HG03354 (cell line): ENCODE results near the gene HAP1.
"Not testable (repeated sequence)": the region's sequence is repeated elsewhere in the genome, so short reads cannot be mapped to it uniquely, and the experiment has no call there.

ENCODE experiments used
- ATAC-seq: cut with Tn5 transposase; IDR thresholded peaks from one replicate; pipeline ENCODE4 v1.9.1; 2021; ENCODE audit warnings: mild to moderate bottlenecking; ENCODE audit not compliant: unreplicated experiment, poor library complexity, severe bottlenecking

Gene HAP1

DNA sequence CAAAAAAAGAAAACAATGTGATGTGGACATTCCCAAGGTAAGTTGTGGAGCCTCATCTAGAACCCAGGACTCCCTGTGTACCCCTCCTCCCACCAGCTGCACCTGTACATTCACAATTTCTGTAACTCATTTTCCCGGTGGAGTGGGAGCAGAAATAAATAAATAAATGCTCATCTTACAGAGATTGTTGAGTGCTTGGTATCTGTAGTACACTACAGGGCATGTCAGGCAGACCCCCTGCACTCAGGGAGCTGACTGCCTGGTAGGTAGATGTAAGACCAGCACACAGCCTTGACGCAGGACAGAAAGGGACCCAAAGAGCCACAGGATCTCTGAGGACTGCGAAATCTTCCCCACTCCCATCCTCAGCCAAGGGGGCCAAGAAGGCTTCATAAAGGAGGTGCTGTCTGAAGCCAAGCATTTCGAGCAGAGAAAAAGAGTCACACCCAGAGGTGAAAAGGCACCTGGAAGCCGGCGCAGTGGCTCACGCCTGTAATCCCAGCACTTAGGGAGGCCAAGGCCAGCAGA lies 39.2 kb downstream of the HAP1 start:
- ATAC-seq, result no peak

DNA sequence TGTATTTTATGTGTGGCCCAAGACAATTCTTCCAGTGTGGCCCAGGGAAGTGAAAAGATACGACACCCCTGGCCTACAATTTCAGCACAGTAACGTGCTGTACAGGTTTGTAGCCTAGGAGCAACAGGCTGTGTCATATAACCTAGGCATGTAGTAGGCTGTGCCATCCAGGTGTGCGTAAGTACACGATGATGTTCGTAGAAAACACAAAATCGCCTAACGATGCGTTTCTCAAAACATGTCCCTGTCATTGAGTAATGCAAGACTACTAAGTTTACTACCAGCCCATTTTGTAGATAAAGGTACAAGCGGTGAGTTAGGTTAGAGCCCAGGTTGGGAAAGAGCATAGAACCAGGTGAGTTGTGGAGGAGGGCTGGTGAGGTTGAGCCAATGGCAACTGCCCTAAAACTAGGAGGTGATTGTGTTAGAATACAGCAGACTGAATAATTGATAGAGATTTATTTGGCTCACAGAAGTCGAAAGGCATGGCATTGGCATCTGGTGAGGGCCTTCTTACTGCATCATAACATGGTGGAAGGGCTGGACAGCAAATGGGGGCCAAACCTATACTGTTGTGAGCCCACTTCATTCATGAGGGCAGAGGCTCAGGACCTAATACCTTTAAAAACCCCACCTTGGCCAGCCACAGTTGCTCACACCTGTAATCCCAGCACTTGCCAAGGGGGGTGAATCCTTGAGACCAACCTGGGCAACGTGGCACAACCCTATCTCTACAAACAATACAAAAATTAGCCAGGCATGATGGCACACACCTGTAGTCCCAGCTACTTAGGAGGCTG lies 41.5 kb downstream of the HAP1 start:
- ATAC-seq, result no peak

DNA sequence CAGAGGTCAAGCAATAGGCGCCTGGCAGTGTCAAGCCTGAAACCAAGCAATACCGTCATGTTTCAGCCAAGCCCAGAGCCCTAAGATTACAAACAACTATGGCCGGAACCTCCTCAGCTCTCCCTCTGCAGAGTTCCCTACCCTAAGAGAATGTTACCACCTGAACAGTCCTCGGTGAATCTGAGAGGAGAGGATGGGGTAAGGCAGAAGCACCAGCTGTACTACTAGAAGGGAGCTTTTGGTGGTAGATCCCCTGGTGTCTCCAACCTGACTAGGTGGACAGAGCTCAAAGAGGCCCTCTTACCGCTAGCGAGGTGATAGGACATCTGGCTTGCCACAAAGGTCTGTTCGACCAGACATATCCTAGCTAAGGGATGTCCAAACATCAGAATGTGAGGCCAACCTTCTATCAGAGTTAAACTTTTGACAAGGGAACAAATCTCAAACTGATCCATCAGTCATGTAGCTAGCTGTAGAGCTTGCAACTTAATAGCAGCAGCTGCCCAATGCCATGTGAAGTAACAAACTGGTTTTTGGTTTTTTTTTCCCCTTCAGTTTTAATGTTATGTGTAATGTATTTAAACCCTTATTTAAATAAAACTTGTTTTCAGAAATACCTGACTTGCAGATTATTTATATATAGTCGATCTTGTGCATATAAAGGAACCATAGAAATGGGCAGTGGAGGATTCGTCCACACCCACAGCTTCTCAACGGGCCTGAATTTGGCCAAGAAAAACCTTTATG lies 43.2 kb downstream of the HAP1 start:
- ATAC-seq, result no peak

DNA sequence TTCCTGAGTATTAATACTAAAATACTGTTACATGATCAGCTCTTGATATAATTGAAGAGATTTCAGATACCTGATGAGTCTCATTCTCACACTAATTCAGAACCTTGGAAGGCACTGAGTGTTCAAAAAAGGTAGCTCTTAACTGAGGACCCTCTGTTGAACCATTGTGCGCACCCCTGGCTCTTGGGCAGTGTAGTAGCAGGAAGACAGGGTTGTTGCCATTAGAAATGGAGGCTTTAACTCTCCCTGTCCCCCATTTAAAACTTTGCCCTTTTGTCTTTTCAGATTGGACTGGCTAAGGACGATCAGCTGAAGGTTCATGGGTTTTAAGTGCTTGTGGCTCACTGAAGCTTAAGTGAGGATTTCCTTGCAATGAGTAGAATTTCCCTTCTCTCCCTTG lies 43.9 kb downstream of the HAP1 start:
- no peak for ATAC-seq

DNA sequence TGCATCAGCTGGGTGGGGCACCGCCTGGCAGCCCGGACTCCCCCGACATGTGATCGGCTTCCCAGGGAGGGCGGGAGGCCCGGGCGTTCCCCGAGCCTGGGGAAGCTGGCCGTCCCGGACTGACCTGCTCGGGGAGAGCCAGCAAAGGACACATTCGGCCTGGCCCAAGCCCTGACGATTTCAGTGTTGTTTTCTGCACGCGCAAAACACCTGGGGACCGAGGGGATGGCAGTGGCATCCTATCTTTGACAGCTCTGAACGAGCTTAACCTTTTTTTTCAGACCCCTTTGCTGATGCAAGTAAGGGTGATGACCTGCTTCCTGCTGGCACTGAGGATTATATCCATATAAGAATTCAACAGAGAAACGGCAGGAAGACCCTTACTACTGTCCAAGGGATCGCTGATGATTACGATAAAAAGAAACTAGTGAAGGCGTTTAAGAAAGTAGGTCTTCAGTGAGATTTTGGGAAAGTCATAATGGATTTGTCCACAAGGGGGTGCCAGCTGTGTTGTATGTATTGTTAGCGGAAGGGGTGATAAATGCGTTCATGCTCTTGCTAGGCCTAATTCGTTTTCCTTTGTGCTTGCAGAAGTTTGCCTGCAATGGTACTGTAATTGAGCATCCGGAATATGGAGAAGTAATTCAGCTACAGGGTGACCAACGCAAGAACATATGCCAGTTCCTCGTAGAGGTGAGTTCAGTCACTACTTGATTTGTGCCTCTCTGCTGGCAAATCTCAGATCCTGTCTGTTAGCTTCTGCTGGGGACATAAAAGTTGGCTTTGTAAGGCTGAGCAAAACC lies 44.7 kb downstream of the HAP1 start:
- ATAC-seq, result no peak

DNA sequence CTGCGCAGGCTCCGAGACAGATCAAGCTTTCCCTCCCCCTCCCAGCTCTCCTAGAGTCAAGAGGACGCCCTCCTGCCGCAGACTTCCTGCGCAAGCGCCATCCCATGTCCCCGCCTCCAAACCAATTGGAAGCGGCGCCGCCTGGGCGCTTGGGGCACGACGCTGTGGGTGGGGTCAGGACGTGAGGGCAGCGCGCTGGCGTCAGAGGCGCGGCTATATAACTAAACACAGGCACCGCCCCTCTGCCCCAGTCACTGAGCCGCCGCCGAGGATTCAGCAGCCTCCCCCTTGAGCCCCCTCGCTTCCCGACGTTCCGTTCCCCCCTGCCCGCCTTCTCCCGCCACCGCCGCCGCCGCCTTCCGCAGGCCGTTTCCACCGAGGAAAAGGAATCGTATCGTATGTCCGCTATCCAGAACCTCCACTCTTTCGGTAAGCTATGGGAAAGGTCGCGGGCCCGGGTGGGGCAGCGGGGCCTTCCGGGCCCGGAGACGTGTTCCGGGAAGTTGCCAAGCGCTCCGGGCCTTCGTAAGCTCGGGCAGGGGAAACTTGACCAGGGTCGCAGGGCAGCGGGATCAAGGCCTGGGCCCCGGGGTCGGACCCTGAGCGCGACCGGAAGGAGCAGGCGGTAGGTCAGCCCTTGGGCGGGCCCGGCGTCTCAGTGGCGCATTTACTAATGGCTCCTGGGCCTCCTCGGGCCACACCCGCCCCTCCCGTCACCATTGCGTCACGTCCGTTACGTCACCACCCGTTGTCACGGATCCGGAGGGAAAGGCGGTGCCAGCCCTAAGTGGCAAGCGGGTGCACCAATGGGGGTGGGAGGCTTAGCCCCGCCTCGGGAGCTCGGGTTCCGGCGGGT lies 45.6 kb downstream of the HAP1 start, which contains the start of gene EIF1:
EIF1 (plus strand) TSS at position 245 of the 856 bp plus-strand sequence; CDS start at position 399, 154 bp downstream.
- peak; percentile 74 for ATAC-seq

DNA sequence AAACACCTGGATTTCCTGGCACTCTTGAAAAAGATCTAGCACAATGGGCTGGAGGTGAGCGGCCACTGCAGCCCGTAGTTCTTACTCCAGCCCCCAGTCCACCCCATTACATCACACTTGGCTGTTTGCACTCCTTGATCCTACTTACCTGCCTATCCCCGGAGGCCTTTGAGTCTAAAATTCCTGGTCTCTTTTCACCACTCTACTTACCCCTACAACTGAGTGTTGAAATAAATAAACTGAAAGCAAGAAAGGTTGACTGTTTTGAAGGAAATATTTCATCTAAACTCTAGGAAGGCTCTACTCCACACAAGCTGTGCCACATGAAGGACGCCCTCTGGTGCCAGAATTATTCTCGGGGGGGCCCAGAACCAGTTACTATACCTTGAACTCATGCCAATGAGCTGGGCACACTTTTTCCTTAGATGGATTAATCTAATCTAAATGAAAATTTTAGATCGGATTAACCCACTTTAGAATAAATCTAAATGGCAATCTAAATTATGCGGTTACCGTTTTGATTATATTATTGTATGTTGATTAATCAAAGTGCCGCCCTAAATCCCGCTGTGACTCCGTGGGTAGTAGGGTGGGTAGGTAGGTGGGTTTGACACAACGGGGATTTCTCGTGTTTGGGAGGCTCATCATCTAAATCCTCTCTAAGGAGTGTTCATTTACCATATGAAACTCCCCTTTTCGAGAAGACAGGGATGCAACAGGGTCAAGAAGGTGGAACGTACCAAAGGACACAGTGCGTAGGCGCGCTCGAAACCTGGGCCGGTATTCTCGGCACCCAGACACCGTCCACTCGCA lies 46.4 kb downstream of the HAP1 start:
- ATAC-seq, result peak; percentile 22

DNA sequence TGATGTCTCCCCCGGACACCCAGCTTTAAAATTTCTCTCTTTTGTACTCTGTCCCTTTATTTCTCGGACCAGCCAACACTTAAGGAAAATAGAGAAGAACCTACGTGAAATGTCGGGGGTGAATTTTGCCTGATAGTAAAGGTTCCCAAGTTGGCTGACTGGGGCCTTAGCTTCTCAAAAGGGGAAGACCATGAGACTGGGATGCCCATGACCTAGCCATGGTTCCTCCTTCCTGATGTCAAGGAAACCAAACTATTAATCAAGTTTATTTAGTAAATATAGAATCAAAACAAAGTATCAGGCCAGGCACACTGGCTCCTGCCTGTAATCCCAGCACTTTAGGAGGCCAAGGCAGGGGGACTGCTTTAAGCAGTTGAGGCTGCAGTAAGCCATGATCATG lies 48.2 kb downstream of the HAP1 start:
- ATAC-seq, result no peak

DNA sequence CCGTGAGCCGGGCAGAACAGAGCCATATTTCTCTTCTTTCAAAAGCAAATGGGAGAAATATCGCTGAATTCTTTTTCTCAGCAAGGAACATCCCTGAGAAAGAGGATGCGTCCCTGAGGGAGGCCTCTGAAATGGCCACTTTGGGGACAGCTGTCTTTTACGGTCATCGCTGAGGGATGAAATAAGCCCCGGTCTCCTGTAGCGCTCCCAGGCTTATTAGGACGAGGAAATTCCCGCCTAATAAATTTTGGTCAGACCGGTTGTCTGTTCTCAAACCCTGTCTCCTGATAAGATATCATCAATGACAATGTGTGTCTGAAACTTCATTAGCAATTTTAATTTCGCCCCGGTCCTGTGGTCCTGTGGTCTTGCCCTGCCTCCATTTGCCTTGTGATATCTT lies 48.7 kb downstream of the HAP1 start:
- ATAC-seq, result not testable (repeated sequence)

DNA sequence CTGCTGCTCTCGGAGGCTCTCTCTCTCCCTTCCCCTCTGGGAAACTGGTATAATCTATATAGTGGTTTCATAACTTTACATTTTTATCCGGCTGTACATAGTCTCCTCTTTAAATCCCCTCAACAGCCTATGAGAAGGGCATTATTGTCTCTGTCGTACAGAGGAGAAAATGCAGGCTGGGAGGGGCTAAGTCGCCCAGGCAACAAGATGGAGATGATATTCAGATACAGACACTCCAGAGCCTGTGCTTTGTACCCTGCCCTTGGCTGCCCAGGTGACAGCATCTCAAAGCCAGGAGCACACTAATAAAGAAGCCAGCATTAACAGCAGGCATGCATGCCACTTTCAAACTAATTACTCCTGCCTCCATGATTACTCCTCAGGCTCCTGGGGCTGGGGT lies 50.4 kb downstream of the HAP1 start:
- no peak for ATAC-seq

DNA sequence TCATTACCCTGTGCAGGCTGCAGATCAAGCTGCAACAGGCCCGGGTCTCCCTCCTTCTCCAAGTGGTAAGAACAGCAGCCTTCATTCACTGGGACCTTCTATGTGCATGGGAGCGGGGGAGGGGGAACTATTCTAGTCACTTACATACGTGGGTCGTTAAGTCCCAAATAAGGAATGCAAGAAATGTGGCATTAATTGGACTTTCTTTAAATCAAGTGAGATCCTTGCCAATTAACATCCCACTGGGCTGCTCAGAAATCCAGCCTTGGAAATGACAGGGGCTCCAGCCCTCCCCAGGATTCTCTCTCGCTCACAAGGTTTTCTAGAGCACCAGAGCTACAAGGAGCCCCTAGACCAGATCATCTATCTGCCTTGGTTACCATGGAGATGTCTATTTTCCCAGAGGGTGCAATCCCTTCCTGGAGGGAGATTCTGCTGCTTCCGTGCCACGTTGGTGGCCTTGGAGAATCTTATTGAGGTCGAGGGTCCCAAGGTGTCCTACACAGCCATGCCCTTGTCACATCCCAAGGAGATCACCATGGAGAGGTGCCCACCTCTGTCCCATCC lies 50.9 kb downstream of the HAP1 start:
- no peak for ATAC-seq

DNA sequence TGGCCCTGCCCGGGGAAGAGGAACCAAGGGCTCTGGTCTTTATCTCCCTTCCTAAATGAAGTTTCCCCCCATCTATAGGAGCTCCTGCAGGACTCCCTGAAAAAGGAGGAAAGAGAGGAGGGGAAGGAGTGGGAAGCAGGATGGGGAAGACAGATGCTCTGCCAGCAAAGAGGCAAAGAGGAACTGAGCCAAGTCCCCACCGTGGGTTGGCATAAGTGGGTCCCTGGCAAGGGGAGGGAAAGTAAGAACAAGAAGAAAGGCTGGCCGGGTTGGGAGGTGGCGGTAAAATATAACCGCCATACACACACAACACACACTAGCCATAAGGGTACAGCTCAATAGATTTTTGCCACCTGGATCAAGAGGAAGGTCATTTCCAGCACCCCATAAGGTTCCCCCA lies 51.8 kb downstream of the HAP1 start:
- no peak for ATAC-seq

DNA sequence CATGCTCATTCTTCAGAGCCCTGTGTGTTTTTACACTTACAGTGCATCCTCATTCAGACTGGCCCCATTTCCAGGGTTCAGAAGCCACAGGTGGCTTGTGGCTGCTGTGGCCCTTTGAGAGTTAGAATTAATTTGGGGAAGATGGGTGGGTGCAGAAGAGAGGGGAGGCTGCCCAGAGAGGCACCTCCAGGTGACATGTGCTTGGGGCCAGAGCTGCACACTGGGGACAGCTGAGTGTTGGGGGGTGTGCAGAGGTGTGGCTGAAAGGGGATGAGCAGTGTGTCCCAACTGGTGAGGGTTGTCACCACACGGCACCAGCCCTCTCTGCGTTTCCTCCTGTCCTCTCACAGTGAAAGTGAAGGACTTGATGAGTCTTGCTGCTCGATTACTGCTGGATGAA lies 52.7 kb downstream of the HAP1 start:
- ATAC-seq, result no peak

DNA sequence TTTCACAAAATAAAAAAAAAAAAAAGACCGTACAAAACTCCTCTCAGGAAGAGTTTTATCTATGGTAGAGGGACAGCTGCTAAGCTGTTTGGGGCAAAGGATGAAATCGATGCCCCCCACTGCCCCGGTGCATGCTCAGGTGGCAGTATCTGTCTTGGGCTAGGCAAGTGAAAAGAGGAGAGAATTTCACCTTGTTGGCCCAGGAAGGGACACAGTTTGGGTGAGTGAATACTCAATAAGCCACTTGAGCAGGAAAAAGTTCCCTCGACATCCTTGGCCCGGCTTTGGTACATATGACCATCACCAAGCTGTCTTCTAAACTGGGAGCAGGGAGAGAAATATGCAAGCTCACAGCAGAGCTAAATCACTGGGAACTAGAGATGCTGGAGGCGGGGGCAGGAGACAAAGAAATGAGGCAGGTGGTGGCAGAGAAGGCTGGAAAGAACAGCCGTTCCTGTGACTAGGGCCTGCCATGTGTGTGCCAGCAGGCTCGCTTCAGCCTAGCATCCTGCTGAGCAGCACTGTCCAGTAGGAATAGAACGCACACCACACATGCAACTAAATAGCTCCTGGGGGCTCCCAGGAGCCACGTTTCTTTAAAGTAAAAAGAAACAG lies 53.9 kb downstream of the HAP1 start:
- ATAC-seq, result no peak

DNA sequence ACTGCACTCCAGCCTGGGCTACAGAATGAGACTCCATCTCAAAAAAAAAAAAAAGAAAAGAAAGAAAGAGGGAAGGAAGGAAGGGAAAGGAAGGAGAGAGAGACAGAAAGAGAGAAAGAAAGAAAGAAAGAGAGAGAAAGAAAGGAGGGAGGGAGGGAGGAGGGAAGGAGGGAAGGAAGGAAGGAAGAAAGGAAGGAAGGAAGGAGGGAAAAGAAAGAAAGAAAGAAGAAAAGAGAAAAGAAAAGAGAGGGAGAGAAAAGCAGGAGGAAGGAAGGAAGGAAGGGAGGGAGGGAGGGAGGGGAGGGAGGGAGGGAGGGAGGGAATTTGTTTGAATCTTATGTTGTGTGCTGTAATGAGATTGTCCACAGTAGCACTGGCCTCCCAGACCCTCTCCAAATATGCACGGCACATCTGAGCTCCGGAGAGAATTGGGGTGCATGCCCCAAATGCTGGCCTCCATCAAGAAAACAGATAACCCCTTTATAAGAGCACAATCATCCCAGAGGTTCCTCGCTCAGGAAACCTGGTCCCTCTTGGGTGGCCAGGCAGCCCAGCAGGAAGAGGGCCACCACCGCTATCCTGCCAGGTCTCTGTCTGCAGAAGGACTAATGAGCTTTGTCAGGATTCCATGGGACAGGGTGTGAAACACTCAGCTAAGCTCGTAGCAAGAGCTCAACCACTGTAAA lies 54.6 kb downstream of the HAP1 start:
- no peak for ATAC-seq

DNA sequence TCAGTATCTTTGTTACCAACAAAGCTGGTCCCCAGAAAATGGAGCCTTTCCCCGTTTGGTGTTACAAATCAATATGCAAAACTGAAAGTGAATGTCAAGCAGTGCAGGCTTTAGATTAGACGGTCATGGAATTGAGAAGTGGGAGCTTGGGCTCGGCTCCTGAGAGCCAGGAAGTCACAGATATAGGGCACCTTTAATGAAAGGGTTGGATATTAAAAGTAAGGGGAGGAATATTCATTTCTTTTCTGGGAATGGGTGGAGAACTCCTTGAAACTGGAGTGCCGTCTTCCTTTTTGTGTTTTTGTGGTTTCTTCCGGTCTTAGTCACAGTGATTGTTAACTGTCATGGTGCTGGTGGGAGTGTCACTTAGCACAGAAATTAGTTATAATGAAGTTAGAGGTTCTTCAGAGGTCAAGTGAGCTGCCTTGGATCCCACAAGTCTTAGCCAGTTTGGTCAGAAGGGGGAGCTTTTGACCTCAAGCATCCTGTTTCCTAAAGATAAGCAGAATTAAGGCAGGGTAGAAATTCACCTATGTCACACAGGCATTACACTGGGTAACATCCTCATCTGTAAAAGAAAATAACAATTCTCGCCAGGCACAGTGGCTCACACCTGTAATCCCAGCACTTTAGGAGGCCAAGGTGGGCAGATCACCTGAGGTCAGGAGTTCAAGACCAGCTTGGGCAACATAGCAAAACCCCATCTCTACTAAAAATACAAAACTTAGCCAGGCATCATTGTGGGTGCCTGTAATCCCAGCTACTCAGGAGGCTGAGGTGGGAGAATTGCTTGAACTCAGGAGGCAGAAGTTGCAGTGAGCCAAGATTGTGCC lies 55.3 kb downstream of the HAP1 start:
- ATAC-seq, result peak; percentile 69
